Measurements from ENCODE around the gene SSRP1.
"Not testable (repeated sequence)": the region's sequence is repeated elsewhere in the genome, so short reads cannot be mapped to it uniquely, and the experiment has no call there.

Gene SSRP1, protein sequence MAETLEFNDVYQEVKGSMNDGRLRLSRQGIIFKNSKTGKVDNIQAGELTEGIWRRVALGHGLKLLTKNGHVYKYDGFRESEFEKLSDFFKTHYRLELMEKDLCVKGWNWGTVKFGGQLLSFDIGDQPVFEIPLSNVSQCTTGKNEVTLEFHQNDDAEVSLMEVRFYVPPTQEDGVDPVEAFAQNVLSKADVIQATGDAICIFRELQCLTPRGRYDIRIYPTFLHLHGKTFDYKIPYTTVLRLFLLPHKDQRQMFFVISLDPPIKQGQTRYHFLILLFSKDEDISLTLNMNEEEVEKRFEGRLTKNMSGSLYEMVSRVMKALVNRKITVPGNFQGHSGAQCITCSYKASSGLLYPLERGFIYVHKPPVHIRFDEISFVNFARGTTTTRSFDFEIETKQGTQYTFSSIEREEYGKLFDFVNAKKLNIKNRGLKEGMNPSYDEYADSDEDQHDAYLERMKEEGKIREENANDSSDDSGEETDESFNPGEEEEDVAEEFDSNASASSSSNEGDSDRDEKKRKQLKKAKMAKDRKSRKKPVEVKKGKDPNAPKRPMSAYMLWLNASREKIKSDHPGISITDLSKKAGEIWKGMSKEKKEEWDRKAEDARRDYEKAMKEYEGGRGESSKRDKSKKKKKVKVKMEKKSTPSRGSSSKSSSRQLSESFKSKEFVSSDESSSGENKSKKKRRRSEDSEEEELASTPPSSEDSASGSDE

DNA sequence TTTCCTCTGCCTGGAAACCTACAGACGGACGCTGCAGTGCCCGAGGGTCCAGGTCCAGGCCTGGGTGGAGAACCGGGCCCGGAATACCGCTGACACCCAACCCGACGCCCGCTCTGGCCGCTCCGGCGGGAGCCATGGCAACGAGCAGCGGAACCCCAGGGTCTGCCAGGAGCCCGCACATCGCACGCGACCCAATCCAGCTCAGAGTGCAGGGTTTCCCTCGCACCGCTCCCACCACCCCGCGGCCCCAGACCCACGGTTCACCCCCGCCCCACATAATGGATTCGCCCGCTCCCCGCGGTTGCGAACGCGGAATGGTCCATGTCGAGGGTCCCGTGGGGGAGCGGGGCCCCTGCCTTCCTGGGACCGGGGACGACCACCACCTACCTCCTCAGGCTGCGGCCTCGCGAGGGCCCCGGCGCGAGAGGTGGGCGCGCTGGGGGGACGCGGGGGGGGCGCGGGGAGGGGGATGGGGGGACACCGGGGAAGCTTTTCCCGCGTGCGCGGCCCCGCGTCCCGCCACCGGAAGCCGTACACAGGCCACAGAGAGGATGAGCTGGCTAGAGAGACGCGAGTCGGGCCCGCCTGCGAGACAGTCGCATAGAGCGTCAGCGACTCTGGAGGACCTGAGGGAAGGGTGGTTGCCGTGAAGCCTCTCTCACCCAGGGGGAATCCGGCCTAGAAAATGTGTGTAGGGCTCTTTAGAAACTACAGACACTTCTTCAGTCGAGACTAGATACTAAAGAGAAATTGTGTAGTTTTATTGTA is at the start of gene SSRP1:
Gene SSRP1 (minus strand): TSS at position 550 of the 768 bp plus-strand sequence. CDS start 771 bp downstream, outside the sequence.
- DNase-seq, result peak; percentile 92

GRCh38 chr11:57380975-57381374 is 45.3 kb upstream of the SSRP1 start, which contains the start of gene PRG3:
TSS of gene PRG3 (minus strand) at chr11:57381150. CDS start at chr11:57380708, 442 bp downstream.
- DNase-seq, result no peak

- no peak for DNase-seq
These were observed 44.0 kb upstream of the SSRP1 start for GRCh38 chr11:57379732-57380131.

- no peak for DNase-seq
These were observed 42.5 kb upstream of the SSRP1 start for GRCh38 chr11:57378186-57378585.

DNA sequence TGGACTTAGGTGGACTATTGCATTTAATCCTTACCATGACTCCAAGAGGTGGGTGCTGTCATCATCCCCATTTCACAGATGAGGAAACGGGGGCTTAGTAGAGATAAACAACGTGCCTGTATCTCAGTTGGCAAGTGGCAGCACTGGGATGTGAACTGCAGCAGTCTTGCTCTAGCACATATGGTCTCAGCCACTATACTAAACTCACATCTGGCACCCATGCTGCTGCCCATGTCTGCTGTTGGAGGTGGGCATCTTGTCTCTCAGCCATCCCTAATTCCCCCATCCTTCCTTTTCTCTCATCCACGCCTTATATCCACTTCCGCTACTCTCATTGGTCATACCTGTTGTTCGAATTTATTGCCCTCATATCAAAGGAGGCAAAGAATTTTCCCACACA is 41.4 kb upstream of the SSRP1 start:
- DNase-seq, result no peak

GRCh38 chr11:57376095-57377090 is 40.7 kb upstream of the SSRP1 start:
- no peak for DNase-seq

- DNase-seq, result no peak
These were observed 39.8 kb upstream of the SSRP1 start for GRCh38 chr11:57375490-57375889.

DNA sequence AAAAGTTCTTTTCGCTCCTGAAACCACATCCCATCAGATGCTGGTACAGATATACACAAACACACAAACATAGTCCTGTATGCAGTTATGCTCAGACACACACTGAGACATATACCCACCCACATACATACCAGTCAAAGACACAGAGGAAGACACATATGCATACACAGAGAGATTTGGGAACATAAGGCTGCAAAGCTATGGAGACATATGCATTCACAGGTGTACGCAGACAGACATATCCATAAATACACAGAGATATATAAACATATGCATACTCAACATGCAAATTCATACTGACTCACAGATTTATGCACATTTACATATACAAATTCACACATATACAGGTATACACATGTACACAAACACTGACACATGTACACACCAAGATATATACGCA is 39.3 kb upstream of the SSRP1 start:
- DNase-seq, result no peak

DNA sequence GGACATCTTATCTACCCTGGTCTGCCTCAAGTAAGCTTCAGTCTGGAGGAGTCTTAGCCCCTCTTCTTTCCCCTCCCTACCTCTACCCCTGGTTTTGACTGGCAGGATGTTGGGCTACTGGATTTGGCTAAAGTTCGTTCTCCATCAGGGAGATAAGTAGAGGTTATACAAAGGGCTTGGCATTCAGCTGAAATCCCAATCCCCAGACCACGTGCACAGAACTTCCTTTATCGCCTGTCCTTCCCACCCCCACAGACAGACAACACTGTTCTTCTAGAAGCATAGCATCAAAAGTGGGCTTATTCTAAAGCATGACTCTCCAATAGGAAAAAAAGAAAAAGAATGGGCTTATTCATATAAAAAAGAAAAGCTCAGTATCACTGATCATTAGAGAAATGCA is 37.5 kb upstream of the SSRP1 start:
- DNase-seq, result no peak

DNA sequence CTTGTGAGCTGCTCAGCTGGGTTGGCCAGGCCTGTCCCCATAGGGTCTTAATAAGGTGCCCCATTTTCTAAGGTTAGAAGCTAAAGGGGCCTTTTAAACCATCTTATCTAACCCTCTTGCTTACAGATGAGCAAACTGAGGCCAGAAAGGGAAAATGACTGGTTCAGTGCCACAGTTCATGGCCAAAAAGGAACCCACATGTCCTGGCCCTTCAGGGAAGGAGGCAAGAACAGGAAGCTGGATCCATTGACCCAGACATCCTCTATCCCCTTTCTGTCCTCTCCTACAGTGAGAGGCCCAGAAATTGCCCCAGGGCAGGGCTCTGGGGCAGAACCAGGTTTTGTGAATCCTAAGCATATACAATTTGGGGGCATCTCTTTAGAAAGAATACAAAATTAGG is 35.2 kb upstream of the SSRP1 start:
- DNase-seq, result no peak

DNA sequence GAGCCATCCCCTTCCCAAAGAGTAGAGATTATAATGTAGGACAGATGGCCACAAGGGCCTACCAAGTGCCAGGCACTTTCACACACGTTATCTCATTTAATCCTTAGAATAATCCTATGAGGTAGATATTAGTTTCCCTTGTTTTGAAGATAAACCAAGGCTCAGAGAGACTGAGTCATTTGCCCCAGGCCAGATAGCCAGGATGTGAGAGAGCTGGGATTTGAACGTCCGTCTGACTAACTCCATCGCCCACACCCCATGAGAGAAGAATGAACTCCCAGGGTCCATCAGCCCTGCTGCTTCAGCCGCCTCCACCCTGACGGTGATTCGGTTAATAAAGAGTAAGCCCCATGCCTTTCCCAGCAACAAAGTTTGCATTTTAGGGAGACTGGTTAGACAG is 34.6 kb upstream of the SSRP1 start:
- no peak for DNase-seq

DNA sequence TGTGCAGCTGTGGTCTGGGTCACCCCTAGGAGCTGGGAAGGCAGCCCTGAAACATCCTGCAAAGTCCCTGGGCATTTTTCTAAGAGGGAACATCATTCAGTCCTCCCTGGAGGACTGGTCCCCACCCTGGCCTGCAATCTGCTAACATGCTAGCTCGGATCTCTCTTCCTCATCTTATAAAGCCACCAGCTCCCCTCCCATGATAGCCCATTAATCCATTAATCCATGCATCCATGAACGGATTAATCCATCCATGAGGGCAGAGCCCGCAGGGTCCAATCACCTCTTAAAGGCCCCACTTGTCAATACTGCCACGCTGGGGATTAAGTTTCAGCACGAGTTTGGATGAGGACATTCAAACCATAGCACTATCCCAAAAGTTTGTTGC is 33.1 kb upstream of the SSRP1 start:
- no peak for DNase-seq

- DNase-seq, result no peak
These were observed 32.6 kb upstream of the SSRP1 start for GRCh38 chr11:57368106-57368844.

DNA sequence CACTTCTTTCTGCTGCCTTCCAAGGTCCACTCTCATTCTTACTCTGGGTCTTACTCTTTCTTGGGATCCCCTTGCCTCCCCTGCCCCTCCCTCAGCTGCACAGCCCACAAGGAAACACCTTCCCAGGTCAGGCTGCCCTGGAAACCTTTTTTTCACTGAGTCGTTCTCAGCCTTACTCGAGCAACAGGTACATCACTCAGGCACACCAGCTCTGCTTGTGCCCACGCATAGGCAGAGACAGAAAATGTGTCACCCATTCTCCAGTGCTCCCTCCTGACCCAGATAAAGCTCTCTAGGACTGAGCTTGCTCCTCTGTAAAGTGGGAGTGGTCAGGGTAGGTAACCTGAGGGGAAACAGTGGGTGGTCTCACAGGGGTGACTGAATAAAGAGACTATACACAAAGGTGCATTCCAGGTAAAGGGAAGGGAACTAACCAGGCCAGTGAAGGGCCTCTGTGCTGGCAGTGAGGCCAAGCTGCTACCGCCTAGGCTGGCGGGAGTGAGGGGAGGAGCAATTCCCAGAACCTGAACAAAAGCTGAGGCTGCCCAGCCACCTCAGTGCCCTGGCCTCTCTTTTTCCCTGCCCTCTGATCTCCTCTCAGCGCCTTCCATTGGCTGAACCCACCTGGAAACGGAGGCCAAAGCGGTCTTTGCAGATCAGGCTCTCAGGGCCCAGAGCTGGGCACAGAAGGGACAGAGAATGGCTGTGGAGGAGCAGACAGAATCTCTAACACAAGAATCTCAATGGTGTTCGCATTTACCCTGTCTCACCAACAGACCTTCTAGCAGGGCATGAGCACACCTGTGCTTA is 29.4 kb upstream of the SSRP1 start:
- no peak for DNase-seq

GRCh38 chr11:57363131-57364080 is 27.7 kb upstream of the SSRP1 start:
- DNase-seq, result no peak

GRCh38 chr11:57361926-57362325 is 26.2 kb upstream of the SSRP1 start:
- DNase-seq, result no peak

DNA sequence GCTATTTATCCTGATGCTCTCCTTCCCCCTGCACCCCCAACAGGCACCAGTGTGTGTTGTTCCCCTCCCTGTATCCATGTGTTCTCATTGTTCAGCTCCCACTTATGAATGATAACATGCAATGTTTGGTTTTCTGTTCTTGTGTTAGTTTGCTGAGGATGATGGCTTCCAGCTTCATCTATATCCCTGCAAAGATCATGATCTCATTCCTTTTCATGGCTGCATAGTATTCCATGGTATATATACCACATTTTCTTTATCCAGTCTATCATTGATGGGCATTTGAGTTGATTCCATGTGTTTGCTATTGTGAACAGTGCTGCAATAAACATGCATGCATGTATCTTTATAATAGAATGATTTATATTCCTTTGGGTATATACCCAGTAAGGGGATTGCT is 25.7 kb upstream of the SSRP1 start:
- DNase-seq, result not testable (repeated sequence)

- no peak for DNase-seq
These were observed 25.3 kb upstream of the SSRP1 start for GRCh38 chr11:57360991-57361390.
